ENCODE data around the gene LRRC59. TPM values are rescaled to one million over a fixed set of nuclear protein-coding genes. Genes with fewer than 3 reads are reported as not detected.

Gene LRRC59
- 304 and 332 TPM in 2 replicates for total RNA-seq

GRCh38 chr17:50397111-50397918 is at the start of gene LRRC59:
Gene LRRC59 (minus strand): TSS chr17:50397523. CDS start chr17:50397317, 206 bp downstream.

GRCh38 chr17:50425682-50426471 is 28.6 kb upstream of the LRRC59 start, which contains the start of gene ACSF2:
Gene ACSF2 (plus strand): TSS chr17:50426218. CDS start chr17:50426262, 44 bp downstream.

DNA sequence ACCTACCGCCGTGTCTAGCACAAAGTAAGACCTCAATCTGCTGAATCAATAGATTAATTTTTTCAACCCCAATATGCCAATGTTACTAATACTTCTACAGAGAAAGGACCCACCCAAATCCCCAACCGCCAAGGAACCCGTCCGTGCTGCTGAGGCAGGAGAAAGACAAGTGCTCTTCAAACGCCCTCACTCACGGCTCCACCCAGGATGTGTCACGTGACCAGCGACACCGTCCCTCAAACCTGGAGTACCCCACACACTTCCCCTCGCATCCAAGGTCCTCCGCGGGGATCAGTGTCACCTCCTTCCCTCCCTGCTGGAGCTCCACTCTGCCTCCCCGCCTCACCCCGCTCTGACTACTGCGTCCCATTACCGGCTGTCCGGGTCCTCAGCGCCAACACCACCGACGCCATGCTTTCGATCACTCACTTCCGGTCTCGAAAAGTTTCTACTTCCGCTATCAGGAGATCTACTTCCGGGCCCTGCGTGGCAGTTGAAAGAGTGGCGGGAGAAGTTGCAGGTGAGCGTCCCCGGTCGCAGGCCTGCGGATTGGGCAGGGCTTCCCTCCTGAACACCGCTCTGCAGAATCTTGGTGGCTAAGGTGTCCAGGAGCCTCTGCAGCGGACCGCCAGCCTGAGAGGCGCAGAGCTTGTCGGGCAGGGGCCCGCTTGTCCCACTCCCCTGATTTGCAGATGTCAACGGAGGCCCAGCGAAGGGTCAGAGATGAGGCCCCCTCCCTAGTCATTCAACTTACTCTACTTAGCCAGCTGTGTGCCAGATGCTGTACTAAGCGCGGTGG is 24.4 kb downstream of the LRRC59 start, which contains the start of the genes EME1 and MRPL27:
TSS of gene EME1 (plus strand) at position 472 of the 799 bp plus-strand sequence. CDS start 1,980 bp downstream, outside the sequence.
TSS of gene MRPL27 (minus strand) at position 427 of the 799 bp plus-strand sequence. CDS start at position 413, 14 bp downstream.

GRCh38 chr17:50345432-50346312 is 51.7 kb downstream of the LRRC59 start, which contains the start of gene XYLT2:
Gene XYLT2 (plus strand): TSS chr17:50346126. CDS start chr17:50346141, 15 bp downstream.

Small RNA genes within 50 kb of the gene (small RNA-seq; reads per million reads assigned to genes)
- gene RF00019 (ENCODE audit: low replicate concordance), result not detected

Other genes with a start within 250 kb of the LRRC59 start
- 37.6 and 58.0 TPM in 2 replicates for gene PPP1R9B, start 246.8 kb downstream of the LRRC59 start, total RNA-seq
- gene SGCA, start 231.5 kb downstream of the LRRC59 start, total RNA-seq, result 2.0 and 5.5 TPM in 2 replicates
- 2,368 and 3,907 TPM in 2 replicates for gene COL1A1, start 195.9 kb downstream of the LRRC59 start, total RNA-seq
- not detected in 2 replicates for gene TMEM92, start 123.1 kb downstream of the LRRC59 start, total RNA-seq
- gene XYLT2, start 51.4 kb downstream of the LRRC59 start, total RNA-seq, result 54.9 and 112 TPM in 2 replicates
- 63.6 and 65.9 TPM in 2 replicates for gene MRPL27, start 24.3 kb downstream of the LRRC59 start, total RNA-seq
- gene EME1, start 24.3 kb downstream of the LRRC59 start, total RNA-seq, result 0.66 and 12.0 TPM in 2 replicates
- gene ACSF2, start 28.7 kb upstream of the LRRC59 start, total RNA-seq, result 11.0 and 40.3 TPM in 2 replicates
- not detected in 2 replicates for gene CHAD, start 71.4 kb upstream of the LRRC59 start, total RNA-seq
- 19.0 and 29.2 TPM in 2 replicates for gene RSAD1, start 81.3 kb upstream of the LRRC59 start, total RNA-seq
- gene MYCBPAP, start 110.9 kb upstream of the LRRC59 start, total RNA-seq, result 0.14 and 0.44 TPM in 2 replicates
- gene EPN3, start 135.2 kb upstream of the LRRC59 start, total RNA-seq, result not detected in 2 replicates
- 87.2 and 99.6 TPM in 2 replicates for gene SPATA20, start 149.7 kb upstream of the LRRC59 start, total RNA-seq
- gene CACNA1G, start 163.2 kb upstream of the LRRC59 start, total RNA-seq, result under 0.01 and 0.14 TPM in 2 replicates
- 31.1 and 85.8 TPM in 2 replicates for gene ABCC3, start 237.4 kb upstream of the LRRC59 start, total RNA-seq

Measured in placental pericyte (primary cell).